AG09319 (cell line): Measurements from ENCODE around the gene PRKD2.

Experiments used
- DNase-seq: peaks from one replicate; pipeline ENCODE4 v3.0.0-alpha.2; 2010; ENCODE audit warnings: low read depth; ENCODE audit errors: extremely low read depth
- TF ChIP-seq, protein P1 (sequence below): IDR thresholded peaks from 2 replicates; pipeline ENCODE4 v1.5.1; 2011; ENCODE audit warnings: low read depth, mild to moderate bottlenecking, inconsistent platforms, low read length, moderate library complexity

PRKD2 gene

DNA sequence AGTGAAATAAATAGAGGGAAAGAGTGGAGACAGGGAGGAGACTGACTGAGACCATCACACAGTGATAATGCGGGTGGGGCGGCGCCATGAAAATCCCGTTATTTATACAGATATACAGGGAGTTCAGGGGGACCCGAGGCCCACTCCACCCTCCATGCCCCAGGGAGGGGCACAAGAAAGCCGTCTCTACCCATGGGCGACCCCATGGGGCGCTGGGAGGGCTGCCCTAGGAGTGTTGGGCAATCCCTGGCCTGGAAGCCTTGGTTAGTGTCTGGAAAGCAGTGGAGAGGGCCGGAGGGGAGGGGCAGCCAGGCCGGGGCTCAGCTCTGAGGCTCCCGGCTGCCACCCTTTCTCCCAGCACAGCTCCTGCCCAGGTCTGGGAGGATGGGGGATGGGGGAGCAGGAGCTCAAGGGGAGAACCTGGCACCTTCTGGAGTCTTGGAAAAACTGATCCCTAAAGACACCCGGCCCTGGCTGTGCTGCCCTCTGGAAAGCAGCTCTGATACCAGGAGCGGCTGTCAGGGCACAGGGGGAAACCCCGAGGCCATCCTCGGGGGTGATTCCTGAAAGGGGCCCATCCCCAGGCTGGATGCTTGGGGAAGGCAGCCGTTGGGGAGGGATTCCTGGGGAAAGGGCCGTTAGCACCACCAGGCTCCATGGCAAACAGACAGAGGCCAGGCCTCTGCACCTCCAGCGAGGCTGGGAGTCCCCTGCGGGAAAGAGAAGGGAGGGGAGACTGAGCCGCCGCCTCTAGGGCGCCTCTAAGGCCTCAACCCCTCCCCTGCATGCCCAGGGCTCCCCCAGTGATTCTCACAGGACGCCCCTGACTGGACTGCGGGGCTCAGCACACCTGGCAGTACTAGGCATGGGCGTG, 3.0 kb upstream of the PRKD2 start:
- TF ChIP-seq, protein P1, sequence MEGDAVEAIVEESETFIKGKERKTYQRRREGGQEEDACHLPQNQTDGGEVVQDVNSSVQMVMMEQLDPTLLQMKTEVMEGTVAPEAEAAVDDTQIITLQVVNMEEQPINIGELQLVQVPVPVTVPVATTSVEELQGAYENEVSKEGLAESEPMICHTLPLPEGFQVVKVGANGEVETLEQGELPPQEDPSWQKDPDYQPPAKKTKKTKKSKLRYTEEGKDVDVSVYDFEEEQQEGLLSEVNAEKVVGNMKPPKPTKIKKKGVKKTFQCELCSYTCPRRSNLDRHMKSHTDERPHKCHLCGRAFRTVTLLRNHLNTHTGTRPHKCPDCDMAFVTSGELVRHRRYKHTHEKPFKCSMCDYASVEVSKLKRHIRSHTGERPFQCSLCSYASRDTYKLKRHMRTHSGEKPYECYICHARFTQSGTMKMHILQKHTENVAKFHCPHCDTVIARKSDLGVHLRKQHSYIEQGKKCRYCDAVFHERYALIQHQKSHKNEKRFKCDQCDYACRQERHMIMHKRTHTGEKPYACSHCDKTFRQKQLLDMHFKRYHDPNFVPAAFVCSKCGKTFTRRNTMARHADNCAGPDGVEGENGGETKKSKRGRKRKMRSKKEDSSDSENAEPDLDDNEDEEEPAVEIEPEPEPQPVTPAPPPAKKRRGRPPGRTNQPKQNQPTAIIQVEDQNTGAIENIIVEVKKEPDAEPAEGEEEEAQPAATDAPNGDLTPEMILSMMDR: no peak
- no peak for DNase-seq

DNA sequence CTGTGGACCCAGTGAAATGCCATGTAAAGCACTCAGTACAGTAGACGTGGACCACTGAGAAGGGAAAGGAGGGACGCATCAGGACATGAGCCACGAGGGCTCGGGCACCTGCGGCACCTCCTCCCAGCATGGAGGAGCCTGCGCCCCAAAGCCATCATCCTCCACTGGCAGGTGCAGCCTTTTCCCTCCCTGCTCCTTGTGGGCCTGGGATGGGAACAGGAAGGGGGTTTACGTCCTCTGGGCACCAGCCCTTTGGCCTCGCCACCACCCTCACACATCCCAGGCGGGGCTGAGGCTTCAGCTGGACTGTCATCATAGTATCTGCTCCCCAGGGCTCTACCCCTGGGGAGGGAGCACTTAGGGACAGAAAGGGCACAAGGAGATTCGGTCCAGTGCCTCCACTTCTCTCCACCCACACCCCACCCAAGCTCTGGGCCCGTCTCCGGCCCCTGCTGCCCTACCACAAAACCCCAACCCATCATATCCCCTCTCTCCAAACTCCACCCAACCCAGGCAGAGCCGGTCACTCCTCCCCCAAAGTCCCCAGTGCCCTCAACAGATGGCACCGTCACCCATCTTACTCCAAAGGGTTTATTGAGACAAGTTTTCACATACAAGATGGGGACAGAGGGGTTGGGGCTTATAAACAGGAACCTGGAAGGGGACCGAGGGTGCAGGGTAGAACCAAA, 2.2 kb upstream of the PRKD2 start:
- no peak for DNase-seq
- TF ChIP-seq, protein P1: no peak

DNA sequence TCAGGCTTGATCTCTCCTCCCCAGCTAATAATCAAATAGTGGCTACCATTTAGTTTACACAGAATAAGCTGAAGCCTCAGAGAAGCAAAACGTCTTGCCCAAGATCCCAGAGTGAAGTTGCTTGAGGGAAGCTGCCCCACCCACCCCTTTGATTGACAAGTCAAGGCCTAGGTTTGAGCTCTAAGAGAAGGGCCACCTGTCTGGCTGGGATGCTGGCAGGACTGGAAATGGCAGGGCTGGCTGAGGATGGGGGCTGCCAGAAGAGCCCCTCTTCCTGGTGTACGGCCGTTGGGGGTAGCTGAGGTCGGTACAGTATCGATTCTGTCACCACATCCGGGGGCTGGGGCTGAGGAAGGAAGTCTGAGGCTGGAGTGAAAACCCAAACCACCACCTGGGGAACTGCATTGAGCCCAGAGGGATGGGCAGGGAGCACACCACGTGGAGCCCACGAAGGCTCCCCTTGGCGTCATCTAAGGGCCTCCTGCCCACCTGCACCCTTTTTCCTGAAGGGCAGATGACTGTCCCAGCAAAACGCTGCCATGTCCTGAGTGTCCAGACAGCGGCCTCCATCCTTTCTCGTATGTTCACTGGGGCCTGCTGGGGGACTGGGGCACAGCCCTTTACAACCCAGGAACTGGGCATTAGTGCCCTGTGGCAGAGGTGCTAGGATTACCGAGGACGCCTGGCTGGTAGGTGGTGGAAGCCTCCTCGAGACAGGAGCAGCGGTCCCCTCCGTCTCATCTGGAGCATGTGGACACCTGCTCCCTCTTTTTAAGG, 1.4 kb upstream of the PRKD2 start:
- no peak for DNase-seq
- TF ChIP-seq, protein P1: no peak

DNA sequence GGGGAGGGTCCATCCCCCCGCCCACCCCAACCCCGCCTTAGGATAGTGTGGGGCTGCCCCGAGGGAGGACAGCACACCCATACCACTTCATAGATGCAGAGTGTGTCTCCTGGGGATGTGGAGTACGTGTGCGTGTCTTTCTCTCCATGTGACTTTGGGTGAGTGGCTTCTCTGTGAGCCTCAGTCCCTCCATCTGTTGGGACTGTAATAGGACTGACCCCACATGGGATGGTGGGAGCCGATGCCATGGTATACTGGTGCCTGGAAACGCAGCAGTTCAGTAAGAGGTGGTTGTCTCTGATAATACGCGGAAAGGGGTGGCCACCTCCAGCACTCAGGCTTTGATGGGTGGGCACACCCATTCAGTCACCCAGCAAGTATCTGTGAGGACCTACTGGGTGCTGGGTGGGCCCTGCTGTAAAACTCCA, 816 bp upstream of the PRKD2 start:
- no peak for DNase-seq
- TF ChIP-seq, protein P1: no peak

DNA sequence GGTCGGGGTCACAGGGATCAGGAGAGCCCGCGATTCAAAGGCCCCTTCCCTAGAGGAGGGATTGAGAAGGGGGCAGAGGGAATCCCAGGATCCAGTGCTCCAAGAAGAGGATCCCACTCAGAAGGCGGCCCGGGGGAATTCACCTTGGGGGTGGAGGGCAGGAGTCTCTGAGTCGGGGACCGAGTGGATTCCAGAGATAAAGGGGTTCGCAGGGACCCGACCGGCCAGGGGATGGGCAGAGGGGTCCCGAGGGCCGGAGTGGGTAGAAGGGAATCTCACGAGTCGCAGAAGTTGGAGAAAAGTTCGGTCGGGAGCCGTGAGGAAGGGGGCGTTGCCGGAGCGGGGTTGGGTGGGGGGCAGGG, 261 bp downstream of the PRKD2 start:
- TF ChIP-seq, protein P1: no peak
- no peak for DNase-seq

DNA sequence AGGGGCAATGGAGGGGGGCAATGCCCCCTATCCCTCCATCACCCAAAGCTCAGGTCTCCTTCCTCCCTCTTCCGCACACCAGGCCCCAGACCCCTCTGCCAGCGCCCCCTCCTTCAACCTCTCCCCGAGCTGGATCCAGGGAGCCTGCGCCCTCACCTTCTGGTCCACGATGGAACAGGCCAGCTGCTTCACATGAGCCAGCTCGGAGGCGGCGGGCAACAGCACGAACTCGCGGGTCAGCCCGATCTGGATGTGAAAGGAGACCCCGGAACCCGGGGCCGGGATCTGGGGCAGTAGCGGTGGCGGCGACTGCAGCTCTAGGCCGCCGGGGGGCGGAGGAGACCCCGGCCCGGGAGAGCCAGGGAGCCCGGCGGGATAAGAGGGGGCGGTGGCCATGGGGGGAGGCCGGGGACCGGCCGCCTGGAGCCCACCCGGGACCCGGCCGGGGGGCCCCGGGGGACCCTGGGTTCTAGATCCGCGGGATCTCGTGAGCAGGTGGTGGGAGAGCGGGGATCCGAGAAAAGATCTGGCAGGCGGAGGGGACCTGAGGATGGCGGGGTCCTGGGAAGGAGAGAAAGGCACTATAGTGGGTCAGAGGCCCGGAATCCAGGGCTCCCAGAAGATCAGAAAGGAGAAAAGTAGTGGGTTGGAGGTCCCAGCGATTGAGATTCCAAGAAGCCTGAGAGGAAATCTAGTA, 791 bp downstream of the PRKD2 start:
- no peak for DNase-seq
- TF ChIP-seq, protein P1: no peak
